Ishikawa (cell line): ENCODE results near the gene PPP1CB.

Source experiments
- CEBPB ChIP-seq: IDR thresholded peaks from 2 replicates; pipeline ENCODE4 v1.6.1; 2012
- CREB1 ChIP-seq: IDR thresholded peaks from 2 replicates; pipeline ENCODE4 v1.6.1; 2012; ENCODE audit warnings: low read depth
- EGR1 ChIP-seq: IDR thresholded peaks from 2 replicates; pipeline ENCODE4 v1.6.1; 2012
- EP300 ChIP-seq: IDR thresholded peaks from 2 replicates; pipeline ENCODE4 v1.6.1; 2012; ENCODE audit warnings: borderline replicate concordance
- FOXM1 ChIP-seq: IDR thresholded peaks from 2 replicates; pipeline ENCODE4 v1.6.1; 2012; ENCODE audit warnings: low read depth, borderline replicate concordance
- NFIC ChIP-seq: IDR thresholded peaks from 2 replicates; pipeline ENCODE4 v1.6.1; 2012
- RAD21 ChIP-seq: IDR thresholded peaks from 2 replicates; pipeline ENCODE4 v1.6.1; 2012; ENCODE audit warnings: low read depth
- TAF1 ChIP-seq: IDR thresholded peaks from 2 replicates; pipeline ENCODE4 v1.6.1; 2012; ENCODE audit warnings: low read depth, mild to moderate bottlenecking
- TCF12 ChIP-seq: IDR thresholded peaks from 2 replicates; pipeline ENCODE4 v1.6.1; 2012; ENCODE audit warnings: low read depth
- TEAD4 ChIP-seq: IDR thresholded peaks from 2 replicates; pipeline ENCODE4 v1.6.1; 2012
- YY1 ChIP-seq: IDR thresholded peaks from 2 replicates; pipeline ENCODE4 v1.6.1; 2012; ENCODE audit warnings: low read depth
- ZBTB7A ChIP-seq: IDR thresholded peaks from 2 replicates; pipeline ENCODE4 v1.6.1; 2012; ENCODE audit warnings: low read depth
- TF ChIP-seq, protein P1 (sequence below): IDR thresholded peaks from 2 replicates; pipeline ENCODE4 v1.6.1; 2012; ENCODE audit warnings: low read depth, mild to moderate bottlenecking
- TF ChIP-seq, protein P2 (sequence below): IDR thresholded peaks from 2 replicates; pipeline ENCODE4 v1.6.1; 2012
- TF ChIP-seq, protein P3 (sequence below): IDR thresholded peaks from 2 replicates; pipeline ENCODE4 v1.6.1; 2012

The PPP1CB gene

DNA sequence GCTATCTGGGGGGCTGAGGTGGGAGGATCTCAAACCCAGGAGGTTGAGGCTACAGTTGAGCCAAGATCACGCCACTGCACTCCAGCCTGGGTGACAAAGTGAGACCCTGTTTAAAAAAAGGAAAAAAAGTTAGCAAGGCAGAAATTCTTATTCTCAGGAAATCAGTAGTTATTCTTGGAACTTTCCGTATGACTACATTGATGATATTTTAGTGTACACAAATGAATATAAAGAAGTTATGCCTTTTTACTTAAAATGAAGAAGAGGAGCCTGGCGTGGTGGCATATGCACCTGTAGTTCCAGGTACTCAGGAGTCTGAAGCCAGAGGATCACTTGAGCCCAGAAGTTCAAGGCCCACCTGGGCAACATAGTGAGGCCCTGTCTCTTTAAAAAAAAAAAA is 66.4 kb downstream of the PPP1CB start:
- TF ChIP-seq FOXM1 (no peak), EP300 (no peak), TCF12 (no peak), ZBTB7A (no peak), YY1 (no peak), CREB1 (no peak), NFIC (no peak), RAD21 (no peak), CEBPB (no peak), EGR1 (no peak), TAF1 (no peak), TEAD4 (no peak)
- TF ChIP-seq, protein P1, sequence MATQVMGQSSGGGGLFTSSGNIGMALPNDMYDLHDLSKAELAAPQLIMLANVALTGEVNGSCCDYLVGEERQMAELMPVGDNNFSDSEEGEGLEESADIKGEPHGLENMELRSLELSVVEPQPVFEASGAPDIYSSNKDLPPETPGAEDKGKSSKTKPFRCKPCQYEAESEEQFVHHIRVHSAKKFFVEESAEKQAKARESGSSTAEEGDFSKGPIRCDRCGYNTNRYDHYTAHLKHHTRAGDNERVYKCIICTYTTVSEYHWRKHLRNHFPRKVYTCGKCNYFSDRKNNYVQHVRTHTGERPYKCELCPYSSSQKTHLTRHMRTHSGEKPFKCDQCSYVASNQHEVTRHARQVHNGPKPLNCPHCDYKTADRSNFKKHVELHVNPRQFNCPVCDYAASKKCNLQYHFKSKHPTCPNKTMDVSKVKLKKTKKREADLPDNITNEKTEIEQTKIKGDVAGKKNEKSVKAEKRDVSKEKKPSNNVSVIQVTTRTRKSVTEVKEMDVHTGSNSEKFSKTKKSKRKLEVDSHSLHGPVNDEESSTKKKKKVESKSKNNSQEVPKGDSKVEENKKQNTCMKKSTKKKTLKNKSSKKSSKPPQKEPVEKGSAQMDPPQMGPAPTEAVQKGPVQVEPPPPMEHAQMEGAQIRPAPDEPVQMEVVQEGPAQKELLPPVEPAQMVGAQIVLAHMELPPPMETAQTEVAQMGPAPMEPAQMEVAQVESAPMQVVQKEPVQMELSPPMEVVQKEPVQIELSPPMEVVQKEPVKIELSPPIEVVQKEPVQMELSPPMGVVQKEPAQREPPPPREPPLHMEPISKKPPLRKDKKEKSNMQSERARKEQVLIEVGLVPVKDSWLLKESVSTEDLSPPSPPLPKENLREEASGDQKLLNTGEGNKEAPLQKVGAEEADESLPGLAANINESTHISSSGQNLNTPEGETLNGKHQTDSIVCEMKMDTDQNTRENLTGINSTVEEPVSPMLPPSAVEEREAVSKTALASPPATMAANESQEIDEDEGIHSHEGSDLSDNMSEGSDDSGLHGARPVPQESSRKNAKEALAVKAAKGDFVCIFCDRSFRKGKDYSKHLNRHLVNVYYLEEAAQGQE: no peak
- TF ChIP-seq, protein P2, sequence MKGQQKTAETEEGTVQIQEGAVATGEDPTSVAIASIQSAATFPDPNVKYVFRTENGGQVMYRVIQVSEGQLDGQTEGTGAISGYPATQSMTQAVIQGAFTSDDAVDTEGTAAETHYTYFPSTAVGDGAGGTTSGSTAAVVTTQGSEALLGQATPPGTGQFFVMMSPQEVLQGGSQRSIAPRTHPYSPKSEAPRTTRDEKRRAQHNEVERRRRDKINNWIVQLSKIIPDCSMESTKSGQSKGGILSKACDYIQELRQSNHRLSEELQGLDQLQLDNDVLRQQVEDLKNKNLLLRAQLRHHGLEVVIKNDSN: no peak
- TF ChIP-seq, protein P3, sequence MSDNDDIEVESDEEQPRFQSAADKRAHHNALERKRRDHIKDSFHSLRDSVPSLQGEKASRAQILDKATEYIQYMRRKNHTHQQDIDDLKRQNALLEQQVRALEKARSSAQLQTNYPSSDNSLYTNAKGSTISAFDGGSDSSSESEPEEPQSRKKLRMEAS: no peak

DNA sequence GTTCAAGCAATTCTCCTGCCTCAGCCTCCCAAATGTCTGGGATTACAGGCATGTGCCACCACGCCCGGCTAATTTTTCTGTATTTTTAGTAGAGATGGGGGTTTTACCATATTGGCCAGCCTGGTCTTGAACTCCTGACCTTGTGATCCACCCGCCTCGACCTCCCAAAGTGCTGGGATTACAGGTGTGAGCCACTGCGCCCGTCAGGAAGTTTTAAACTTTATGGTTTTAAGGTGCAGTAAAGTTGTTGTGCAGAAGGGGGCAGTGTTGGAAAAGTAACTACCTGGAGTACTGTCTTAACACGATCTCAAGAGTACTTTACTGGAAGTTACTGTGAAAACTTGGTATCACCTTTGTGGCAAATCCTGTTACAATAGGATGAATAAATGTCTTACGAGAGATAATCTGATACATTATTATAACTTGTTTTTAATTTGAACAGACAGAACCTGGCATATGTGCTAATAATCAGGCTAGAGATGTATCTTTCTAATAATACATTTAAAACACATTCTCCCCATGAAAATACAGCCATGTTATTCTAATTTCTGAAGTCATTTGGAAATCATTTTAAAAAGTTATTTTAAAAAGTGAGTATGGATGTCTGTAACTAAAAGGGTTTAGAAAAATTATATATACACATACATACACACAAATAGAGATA is 69.8 kb downstream of the PPP1CB start:
- TF ChIP-seq RAD21: peak; percentile 69
- TF ChIP-seq, protein P1: no peak

DNA sequence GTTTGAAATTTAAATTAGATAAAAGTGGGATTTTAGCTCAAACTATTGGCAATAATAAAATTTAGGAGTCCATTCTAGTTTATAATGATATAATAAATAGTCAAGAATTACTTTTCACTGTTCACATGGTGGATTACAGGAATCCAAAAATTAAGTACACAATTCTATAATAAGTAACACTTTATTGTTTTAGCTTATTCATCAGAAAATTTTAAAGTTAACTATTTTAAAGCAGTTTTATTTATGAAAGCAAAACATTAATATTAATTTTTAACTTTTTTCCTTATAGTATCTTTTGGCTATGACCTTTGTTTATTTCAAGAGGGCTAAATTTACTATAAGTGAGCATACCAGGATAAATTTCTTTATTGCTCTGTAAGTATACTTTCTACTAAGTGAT is 70.4 kb downstream of the PPP1CB start:
- TF ChIP-seq, protein P1: no peak
- TF ChIP-seq TEAD4: no peak
- no peak for TF ChIP-seq TAF1
- TF ChIP-seq, protein P3: no peak
- no peak for TF ChIP-seq YY1
- TF ChIP-seq, protein P2: no peak
- no peak for TF ChIP-seq FOXM1
- TF ChIP-seq NFIC: no peak
- no peak for TF ChIP-seq RAD21
- TF ChIP-seq EP300: no peak
- TF ChIP-seq TCF12: no peak
- TF ChIP-seq CREB1: no peak
- no peak for TF ChIP-seq ZBTB7A
- TF ChIP-seq EGR1: no peak
- TF ChIP-seq CEBPB: no peak

DNA sequence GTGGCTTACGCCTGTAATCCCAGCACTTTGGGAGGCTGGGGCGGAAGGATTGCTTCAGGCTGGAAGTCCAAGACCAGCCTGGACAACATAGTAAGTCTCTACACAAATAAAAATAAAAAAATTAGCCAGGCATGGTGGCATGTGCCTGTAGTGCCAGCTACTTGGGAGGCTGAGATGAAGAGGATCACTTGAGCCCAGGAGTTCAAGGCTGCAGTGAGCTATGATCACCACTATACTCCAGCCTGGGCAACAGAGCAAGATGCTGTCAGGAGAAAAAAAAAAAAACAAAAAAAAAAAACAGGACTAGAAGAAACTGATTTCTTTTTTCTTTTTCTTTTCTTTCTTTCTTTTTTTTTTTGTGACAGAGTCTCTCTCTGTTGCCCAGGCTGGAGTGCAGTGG is 72.6 kb downstream of the PPP1CB start:
- TF ChIP-seq YY1 (no peak), RAD21 (no peak), TAF1 (no peak), EP300 (no peak), ZBTB7A (no peak), NFIC (no peak), CEBPB (no peak), TCF12 (no peak), CREB1 (no peak), TEAD4 (no peak), FOXM1 (no peak), EGR1 (no peak)
- TF ChIP-seq, protein P2: no peak
- TF ChIP-seq, protein P1: no peak
- TF ChIP-seq, protein P3: no peak
